Activated naive CD8-positive, alpha-beta T cell treated with anti-CD3 and anti-CD28 coated beads, Interleukin-2, amount 10 ng/mL, durations not matched to agents 7 days and 5 days (primary cell): ENCODE data around the gene CRYBG2. TPM values are rescaled to one million over a fixed set of nuclear protein-coding genes. Genes with fewer than 3 reads are reported as not detected.
A peak's percentile ranks its signal among the peaks of the same experiment; 100 is the strongest.

ENCODE experiments used
- ATAC-seq: fragments of 150-1000 bp; cut with Tn5 transposase; one replicate; pipeline ENCODE4 v1.10.0; 2021; ENCODE audit warnings: low read depth, moderate library complexity
- POLR2A ChIA-PET: fragments of 350-600 bp; sonication (Branson Sonifier 250); formaldehyde crosslinking; loops from one replicate; lab custom pipeline; 2021; ENCODE audit warnings: antibody characterized with exemption; lab: Charles Lee
- DNase-seq: peaks from one replicate; pipeline ENCODE4 v3.0.0; 2021
- H3K27ac Mint-ChIP-seq: one replicate; pipeline ENCODE4 v1.8.0; 2022; ENCODE audit warnings: mild to moderate bottlenecking, mixed read lengths
- H3K27me3 Mint-ChIP-seq: one replicate; pipeline ENCODE4 v1.8.0; 2022; ENCODE audit warnings: mild to moderate bottlenecking, moderate library complexity, mixed read lengths
- H3K36me3 Mint-ChIP-seq: one replicate; pipeline ENCODE4 v1.8.0; 2021; ENCODE audit warnings: mild to moderate bottlenecking, mixed read lengths
- H3K4me1 Mint-ChIP-seq: one replicate; pipeline ENCODE4 v1.8.0; 2021; ENCODE audit warnings: mixed read lengths
- H3K4me3 Mint-ChIP-seq: one replicate; pipeline ENCODE4 v1.8.0; 2022; ENCODE audit warnings: mild to moderate bottlenecking, moderate library complexity, mixed read lengths
- H3K9me3 Mint-ChIP-seq: one replicate; pipeline ENCODE4 v1.8.0; 2021; ENCODE audit warnings: mixed read lengths
- total RNA-seq, 2 experiments: library from RNA; stranded (reverse); gene quantifications; one replicate each; pipeline ENCODE4 v1.2.3, GENCODE V29; 2021

Gene CRYBG2
- total RNA-seq, 2 experiments from 2014 or later: 7.9 to 10.3 TPM

DNA sequence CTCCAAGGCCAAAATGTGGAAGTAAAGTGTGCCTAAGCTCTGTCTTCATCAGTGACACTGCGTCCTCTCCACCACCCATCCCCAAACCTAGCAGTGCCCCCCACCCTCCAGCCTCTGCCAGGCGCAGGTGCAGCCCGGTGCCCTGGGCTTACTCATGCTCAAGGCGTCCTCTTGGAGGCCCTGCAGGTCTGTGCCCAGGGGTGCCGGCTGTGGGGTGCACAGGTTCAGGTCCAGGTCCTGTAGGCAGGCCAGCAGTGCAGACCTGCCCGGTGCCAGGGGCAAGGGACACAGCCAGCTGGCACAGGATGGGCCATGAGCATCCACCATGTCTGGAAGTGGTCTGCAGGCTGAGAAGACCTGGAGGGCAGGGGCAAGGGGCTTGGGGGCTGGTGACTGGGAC is 13.5 kb upstream of the CRYBG2 start:
- H3K27ac Mint-ChIP-seq: no peak overlapping the region
- POLR2A ChIA-PET: interaction anchor here (1.1 kb wide), 1 partner anchor 78 kb away, joined by 3 read pairs; no protein-coding TSS in a partner anchor

DNA sequence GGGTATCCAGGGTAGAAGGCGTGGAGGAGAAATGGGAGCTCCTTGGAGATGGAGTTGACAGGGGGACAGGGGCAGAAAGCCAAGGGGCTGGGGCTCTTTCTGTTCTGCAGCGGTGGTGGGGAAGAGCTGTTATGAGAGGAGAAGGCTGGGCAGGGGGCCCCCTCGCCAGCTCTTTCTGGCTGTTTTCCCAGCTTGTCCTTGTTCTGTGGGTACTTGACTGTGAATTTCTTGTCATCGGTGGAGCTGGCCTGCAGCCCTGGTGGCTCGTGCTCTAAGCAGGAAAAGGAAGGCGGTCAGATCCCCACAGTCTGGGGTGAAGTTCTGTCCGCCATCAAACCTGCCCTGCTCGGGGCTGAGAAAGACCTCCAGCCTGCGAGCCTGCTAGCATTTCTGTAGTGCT is 11.0 kb upstream of the CRYBG2 start:
- no peak overlapping the region for H3K4me3 Mint-ChIP-seq
- no peak overlapping the region for H3K27ac Mint-ChIP-seq

More for the DNA sequence above, 13.5 kb upstream of the CRYBG2 start:
- Mint-ChIP-seq H3K9me3 (peaks cover 6% of the 10 kb centered on the region), H3K4me3 (no peak overlapping the region), H3K36me3 (peaks cover 10% of the 10 kb centered on the region), H3K27me3 (peaks cover 10% of the 10 kb centered on the region), H3K4me1 (peaks cover 43% of the 10 kb centered on the region)
- no peak for DNase-seq
- ATAC-seq: no peak

DNA sequence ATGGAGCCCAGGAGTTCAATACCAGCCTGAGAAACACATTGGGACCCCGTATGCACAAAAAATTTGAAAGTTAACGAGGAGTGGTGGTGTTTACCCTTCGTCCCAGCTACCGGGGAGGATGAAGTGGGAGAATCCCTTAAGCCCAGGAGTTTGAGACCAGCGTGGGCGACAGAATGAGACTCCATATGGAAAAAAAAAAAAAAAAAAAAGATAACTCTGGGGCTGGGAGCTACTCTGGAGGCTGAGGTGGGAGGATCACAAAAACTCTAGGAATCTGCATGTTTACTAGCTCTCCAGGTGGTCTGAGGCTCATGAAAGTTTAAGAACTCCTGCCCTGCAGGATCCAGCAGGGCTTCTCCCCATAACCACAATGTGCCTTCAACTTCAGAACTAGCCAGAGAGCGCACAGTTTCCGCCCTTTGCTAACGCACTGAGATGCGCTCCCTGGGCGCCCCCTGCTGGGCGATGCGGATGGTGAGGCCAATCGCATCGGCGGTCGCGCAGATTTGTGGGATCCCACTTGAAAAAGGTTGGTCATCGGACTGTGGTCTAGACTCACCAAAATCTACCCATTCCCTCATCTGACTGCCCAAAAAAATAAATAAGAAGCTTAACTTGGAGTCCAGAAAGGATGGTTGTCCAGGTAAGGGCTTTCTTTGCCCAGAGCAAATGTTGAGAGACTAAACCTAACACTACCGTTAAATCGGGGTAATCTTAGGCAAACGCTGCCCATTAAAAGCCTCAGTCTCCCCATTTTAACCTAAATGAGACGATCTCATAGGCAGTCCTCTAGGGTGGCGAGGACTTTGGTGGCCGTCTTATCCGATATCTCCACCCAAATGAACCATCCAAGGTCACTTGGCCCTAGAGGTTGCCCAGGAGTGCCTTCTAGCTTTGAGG is 9.9 kb upstream of the CRYBG2 start:
- H3K4me1 Mint-ChIP-seq: peaks cover 48% of the 10 kb centered on the region
- DNase-seq (peak; percentile 92), ATAC-seq (peak; percentile 80)
- POLR2A ChIA-PET: interaction anchor here (0.7 to 2.4 kb wide), 8 partner anchors 10 to 194 kb away, joined by 3 to 12 read pairs (median 6); partner anchors contain the start of genes CD52 and ZNF593
- peaks cover 15% of the 10 kb centered on the region for H3K27me3 Mint-ChIP-seq
- no peaks in the 10 kb centered on the region for H3K36me3 Mint-ChIP-seq
- H3K4me3 Mint-ChIP-seq: peak overlapping the region; percentile 67
- no peak overlapping the region for H3K27ac Mint-ChIP-seq
- H3K9me3 Mint-ChIP-seq: no peaks in the 10 kb centered on the region

More for the DNA sequence above, 11.0 kb upstream of the CRYBG2 start:
- Mint-ChIP-seq H3K4me1 (peaks cover 37% of the 10 kb centered on the region), H3K36me3 (no peaks in the 10 kb centered on the region), H3K27me3 (peaks cover 15% of the 10 kb centered on the region), H3K9me3 (no peaks in the 10 kb centered on the region)
- POLR2A ChIA-PET: interaction anchor here (1.0 to 2.4 kb wide), 6 partner anchors 9 to 80 kb away, joined by 5 to 12 read pairs (median 8); partner anchors contain the start of gene CD52
- ATAC-seq (no peak), DNase-seq (no peak)

DNA sequence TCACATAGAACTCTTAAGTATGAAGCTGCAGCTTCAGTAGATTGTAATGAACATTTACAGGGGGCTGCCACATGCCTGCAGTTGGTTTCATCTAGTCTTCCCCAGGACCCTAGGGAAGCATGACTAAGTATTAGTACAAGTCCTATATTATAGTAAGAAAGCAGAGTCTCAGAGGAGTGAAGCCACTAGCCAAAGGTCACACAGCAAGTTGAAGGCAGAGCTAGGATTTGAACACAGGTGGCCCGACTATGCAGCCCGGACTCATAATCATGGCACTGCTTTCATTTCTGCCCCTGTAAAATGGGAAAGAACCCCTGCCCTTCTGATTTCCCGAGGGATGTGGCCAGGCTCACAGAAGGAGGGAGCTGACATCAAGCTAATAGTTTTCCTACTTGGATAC is 8.4 kb upstream of the CRYBG2 start:
- Mint-ChIP-seq H3K27me3 (peaks cover 15% of the 10 kb centered on the region), H3K4me3 (no peak overlapping the region), H3K36me3 (no peaks in the 10 kb centered on the region), H3K27ac (no peak overlapping the region), H3K9me3 (no peaks in the 10 kb centered on the region), H3K4me1 (peaks cover 51% of the 10 kb centered on the region)
- no peak for DNase-seq
- POLR2A ChIA-PET: interaction anchor here (0.9 to 1.4 kb wide), 2 partner anchors 11 to 16 kb away, joined by 3 to 4 read pairs; no protein-coding TSS in a partner anchor
- no peak for ATAC-seq

DNA sequence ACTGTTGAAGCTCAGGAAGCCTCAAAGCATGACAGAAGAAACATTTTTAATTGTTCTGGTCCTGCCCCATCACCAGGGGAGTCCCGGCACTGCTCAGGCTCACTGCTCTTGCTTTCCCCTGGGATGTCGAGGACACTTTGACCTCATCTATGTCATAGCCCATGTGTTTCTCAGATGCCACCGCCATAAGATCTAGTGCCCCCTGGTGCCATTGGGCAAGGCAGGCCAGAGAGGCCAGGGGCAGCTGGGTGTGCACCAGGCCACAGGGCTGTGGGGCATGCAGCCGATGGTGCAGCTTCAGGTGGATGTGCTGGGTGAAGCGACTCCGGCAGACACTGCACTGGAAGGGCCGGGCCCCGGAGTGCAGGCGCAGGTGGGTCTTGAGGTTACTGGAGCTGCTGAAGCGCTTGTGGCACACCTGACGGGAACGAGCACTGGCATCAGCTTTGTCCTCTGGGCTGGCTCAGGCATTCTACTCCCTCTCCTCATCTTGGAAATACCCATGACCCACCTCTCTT is 7.7 kb upstream of the CRYBG2 start:
- POLR2A ChIA-PET: interaction anchor here (0.6 to 1.4 kb wide), 4 partner anchors 12 to 77 kb away, joined by 3 to 6 read pairs (median 4); no protein-coding TSS in a partner anchor
- H3K4me1 Mint-ChIP-seq: peaks cover 51% of the 10 kb centered on the region
- H3K9me3 Mint-ChIP-seq: no peaks in the 10 kb centered on the region
- DNase-seq (no peak), ATAC-seq (no peak)
- no peak overlapping the region for H3K27ac Mint-ChIP-seq
- H3K27me3 Mint-ChIP-seq: peaks cover 15% of the 10 kb centered on the region
- no peaks in the 10 kb centered on the region for H3K36me3 Mint-ChIP-seq
- H3K4me3 Mint-ChIP-seq: no peak overlapping the region

DNA sequence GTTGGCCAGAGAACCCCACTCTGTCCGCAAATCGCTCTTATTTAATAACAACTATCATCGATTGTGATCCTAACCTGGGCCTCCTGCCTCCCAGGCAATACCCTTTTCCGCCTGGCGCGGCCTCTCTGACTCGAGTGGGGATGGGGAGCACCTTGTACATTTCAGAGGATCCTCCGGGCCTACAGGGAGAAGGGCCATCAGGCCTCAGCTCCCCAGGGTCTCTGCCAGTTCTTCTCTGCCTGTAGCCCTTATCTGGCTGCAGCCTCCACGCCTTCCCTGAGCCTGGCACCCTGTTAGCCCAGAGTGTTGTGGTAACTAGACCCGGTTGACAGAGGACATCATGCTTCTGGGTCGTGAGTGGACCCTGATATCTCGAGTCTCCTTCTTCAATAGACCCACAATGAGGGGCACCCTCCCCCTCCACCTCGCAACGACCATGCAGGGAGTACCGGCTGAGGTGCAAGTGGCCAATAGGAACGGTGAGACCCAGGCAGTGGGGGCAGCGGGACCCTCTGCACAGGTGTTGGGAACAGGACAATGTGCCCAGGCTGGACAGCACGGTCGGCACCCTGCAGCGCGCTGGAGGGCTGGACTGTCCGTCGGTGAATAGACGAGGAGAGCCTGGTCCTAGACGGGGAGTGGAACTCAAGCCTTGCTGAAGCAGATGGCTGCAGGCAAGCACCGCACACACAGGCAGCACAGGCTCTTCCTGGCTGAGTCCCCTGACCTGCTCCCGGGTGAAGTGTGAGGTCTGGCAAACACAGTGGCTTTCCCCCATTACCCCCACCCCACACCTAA is 7.1 kb upstream of the CRYBG2 start:
- POLR2A ChIA-PET: interaction anchor here (0.6 to 1.4 kb wide), 5 partner anchors 17 to 80 kb away, joined by 3 to 6 read pairs (median 4); no protein-coding TSS in a partner anchor
- ATAC-seq (no peak), DNase-seq (no peak)
- H3K9me3 Mint-ChIP-seq: no peaks in the 10 kb centered on the region
- H3K4me3 Mint-ChIP-seq: peak overlapping the region; percentile 80
- H3K4me1 Mint-ChIP-seq: peaks cover 51% of the 10 kb centered on the region
- no peaks in the 10 kb centered on the region for H3K36me3 Mint-ChIP-seq
- peak overlapping the region; percentile 1 for H3K27ac Mint-ChIP-seq
- H3K27me3 Mint-ChIP-seq: peaks cover 15% of the 10 kb centered on the region

DNA sequence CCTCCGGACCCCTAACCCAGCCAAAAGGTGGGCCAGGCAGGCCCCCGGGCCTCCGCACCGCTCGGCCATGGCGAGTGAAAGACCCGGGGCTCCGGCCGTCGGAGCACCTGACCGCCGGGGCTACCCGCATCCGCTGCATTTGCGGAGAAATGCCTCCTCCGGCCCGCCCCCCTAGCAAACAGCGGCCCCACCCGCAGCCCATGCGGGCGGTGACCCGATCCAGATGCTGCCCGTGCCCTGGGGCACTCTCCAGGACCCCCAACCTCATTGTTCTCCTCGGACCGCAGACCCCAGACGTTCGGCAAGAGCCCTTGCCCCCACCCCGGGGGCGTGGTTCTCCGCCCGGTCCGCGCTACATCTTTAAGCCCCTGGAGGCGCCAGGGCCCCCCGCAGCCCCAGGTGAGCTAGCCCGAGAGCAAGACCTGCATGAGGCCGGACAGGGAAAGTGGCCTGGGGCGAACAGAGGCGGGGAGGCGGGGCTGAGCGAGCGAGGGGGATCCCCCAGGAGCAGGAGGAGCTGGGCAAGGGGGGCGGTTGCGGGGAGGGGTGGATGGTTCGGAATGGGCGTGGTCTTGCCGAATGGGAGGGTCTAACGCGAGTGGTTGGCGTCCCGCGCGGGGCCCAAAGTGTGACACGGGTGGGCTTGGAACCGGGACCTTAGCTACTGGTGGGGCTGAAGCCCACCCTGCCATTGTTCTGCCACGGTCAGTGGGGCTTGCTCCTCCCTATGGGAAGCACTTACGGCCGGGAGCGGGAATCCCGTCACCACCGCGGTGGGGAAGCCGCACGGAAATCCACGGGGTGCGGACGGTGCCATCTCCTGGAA is 6.3 kb upstream of the CRYBG2 start:
- peak; percentile 68 for DNase-seq
- H3K4me3 Mint-ChIP-seq: peak overlapping the region; percentile 80
- H3K27ac Mint-ChIP-seq: peak overlapping the region; percentile 63
- H3K36me3 Mint-ChIP-seq: peaks cover 2% of the 10 kb centered on the region
- POLR2A ChIA-PET: interaction anchor here (0.6 to 1.6 kb wide), 5 partner anchors 28 to 91 kb away, joined by 3 to 9 read pairs (median 3); no protein-coding TSS in a partner anchor
- H3K9me3 Mint-ChIP-seq: no peaks in the 10 kb centered on the region
- ATAC-seq: no peak
- peaks cover 15% of the 10 kb centered on the region for H3K27me3 Mint-ChIP-seq
- H3K4me1 Mint-ChIP-seq: peaks cover 55% of the 10 kb centered on the region

DNA sequence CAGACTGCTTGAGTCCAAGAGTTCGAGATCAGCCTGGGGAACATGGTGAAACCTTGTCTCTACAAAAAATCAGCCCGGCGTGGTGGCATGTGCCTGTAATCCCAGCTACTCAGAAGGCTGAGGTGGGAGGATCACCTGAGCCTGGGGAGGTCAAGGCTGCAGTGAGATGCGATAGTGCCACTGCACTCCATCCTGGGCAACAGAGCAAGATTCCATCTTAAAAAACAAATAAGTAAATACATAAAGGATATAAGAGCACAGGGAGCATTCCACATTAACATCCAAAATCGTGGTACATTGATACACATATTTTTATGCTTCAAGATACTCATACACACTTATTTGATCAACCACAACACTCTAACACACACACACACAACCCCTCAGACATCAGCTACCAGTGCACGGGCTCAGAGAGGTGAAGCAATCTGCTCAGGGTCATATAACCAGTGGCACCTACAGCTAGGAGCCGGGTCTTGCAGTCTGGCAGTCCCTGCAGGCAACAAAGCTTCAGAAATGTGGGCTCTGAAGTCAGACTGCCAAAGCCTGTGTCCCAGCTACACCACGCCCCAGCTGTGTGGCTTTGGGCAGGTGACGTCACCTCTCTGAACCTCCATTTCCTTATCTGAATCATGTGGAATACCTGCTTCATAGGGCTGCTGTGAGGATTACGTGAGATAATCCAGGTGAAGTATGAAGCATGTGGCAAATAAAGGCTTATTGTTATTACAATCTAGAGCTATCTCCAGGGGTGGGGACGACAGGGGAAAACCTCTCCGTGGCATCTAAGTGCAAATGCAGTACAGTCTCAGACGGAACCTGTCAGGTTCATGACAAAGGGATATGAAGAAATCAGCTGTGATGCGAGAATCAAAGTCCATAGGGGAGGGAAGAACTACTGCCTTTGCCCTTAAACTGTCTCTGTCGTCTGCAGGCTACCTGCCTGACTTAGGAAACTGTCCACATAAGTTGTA is 4.8 kb upstream of the CRYBG2 start:
- peak overlapping the region; percentile 76 for H3K27ac Mint-ChIP-seq
- peak; percentile 86 for ATAC-seq
- POLR2A ChIA-PET: interaction anchor here (0.6 to 1.9 kb wide), 15 partner anchors 9 to 243 kb away, joined by 3 to 17 read pairs (median 4); no protein-coding TSS in a partner anchor
- H3K4me1 Mint-ChIP-seq: peaks cover 46% of the 10 kb centered on the region
- no peaks in the 10 kb centered on the region for H3K9me3 Mint-ChIP-seq
- H3K4me3 Mint-ChIP-seq: peak overlapping the region; percentile 63
- DNase-seq: peak; percentile 72
- H3K27me3 Mint-ChIP-seq: peaks cover 6% of the 10 kb centered on the region
- peaks cover 2% of the 10 kb centered on the region for H3K36me3 Mint-ChIP-seq

DNA sequence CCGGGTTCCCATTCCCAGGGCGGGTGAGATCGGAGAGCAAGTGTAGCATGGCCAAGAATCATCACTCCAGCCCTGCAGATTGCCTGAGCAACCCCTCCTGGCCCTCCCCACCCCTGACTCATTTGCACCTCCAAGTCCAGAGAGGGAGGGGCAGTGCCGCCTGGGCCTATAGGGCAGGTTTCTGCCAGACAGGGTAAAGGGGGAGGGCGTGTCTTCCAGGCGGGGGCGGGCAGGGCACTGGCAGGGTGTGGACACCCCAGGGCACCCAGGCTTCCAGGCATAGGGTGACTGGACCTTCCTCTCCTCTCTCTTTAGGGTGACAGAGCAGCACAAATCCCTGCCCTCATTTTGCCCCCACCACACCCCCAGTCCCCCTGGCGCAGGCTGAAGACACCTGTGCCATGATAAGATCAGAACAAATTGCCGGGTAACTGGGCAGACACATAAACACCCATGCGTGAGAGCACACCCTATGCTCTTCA is 3.2 kb upstream of the CRYBG2 start:
- Mint-ChIP-seq H3K4me3 (no peak overlapping the region), H3K4me1 (peaks cover 37% of the 10 kb centered on the region), H3K27me3 (peaks cover 3% of the 10 kb centered on the region), H3K9me3 (no peaks in the 10 kb centered on the region), H3K27ac (peak overlapping the region; percentile 69), H3K36me3 (peaks cover 2% of the 10 kb centered on the region)
- ATAC-seq (no peak), DNase-seq (no peak)
- POLR2A ChIA-PET: no interaction called here

DNA sequence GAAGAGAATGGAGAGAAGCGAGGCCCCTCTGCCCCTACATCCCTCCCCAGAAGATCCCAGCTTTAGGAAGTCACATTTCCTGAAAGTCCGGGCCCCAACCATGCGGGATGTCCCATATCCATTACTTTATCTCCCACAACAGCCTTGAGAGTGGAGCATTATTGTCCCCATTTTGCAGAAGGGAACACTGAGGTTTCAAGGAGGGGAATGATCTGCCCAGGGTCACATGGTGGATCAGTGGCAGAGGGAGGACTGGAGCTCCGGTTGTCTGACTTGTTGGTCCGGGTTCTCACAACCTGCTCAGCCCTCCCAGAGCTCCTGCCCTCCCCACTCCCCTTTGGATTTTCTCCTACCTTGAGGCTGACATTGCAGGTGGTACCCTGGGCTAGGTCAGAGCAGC is 2.2 kb upstream of the CRYBG2 start:
- Mint-ChIP-seq H3K27me3 (peaks cover under 1% of the 10 kb centered on the region), H3K27ac (peak overlapping the region; percentile 73), H3K4me1 (peaks cover 34% of the 10 kb centered on the region), H3K36me3 (peaks cover 2% of the 10 kb centered on the region), H3K4me3 (no peak overlapping the region), H3K9me3 (no peaks in the 10 kb centered on the region)
- no peak for DNase-seq
- POLR2A ChIA-PET: no interaction called here
- no peak for ATAC-seq

DNA sequence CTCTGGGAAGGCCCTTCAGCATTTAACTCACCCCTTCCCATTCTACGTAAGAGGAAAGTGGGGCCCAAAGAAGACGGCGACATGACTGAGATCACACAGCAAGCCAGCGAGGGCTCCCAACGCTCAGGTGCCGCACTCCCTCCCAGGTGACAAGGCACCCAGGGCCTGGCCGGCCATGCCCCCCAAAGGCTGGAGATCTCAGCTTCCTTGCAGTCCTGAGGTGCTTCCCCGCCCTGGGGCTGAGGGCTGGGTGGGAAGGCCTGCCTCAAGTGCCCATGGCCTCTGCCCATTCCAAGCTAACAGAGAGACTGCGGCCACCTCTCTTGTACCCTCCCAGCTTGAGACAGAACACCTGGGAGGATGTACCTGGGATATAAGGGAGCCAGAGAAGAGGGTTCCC is 1.0 kb upstream of the CRYBG2 start:
- DNase-seq (no peak), ATAC-seq (no peak)
- no peaks in the 10 kb centered on the region for H3K9me3 Mint-ChIP-seq
- H3K36me3 Mint-ChIP-seq: peaks cover 2% of the 10 kb centered on the region
- peaks cover 2% of the 10 kb centered on the region for H3K27me3 Mint-ChIP-seq
- H3K4me3 Mint-ChIP-seq: no peak overlapping the region
- H3K27ac Mint-ChIP-seq: no peak overlapping the region
- POLR2A ChIA-PET: interaction anchor here (1.3 kb wide), 1 partner anchor 66 kb away, joined by 3 read pairs; no protein-coding TSS in a partner anchor
- H3K4me1 Mint-ChIP-seq: peaks cover 28% of the 10 kb centered on the region
